GM13977 (cell line): Measurements from ENCODE around the gene COL6A3.

Source experiments
- DNase-seq: peaks from one replicate; pipeline ENCODE4 v3.0.0; 2012; ENCODE audit warnings: low spot score
- CTCF ChIP-seq: IDR thresholded peaks from 2 replicates; pipeline ENCODE4 v1.5.1; 2012; ENCODE audit warnings: mild to moderate bottlenecking, control low read depth; ENCODE audit not compliant: insufficient read depth; ENCODE audit errors: extremely low read depth, missing control alignments
- in situ Hi-C: fragments of 300-500 bp; cut with MboI; formaldehyde crosslinking; loops from one replicate; pipeline ENCODE4 v1.12.0; 2022; ENCODE audit warnings: low sequenced_read_pairs, low pct_unique_long_range_greater_than_20kb, mixed read lengths, inconsistent platforms; ENCODE audit not compliant: unreplicated experiment

The COL6A3 gene

GRCh38 chr2:237315170-237315828 lies 98.7 kb downstream of the COL6A3 start:
- in situ Hi-C loops: no loop called here

GRCh38 chr2:237314681-237315080 lies 99.3 kb downstream of the COL6A3 start:
- in situ Hi-C loops: no loop called here
- TF ChIP-seq CTCF: no peak
- DNase-seq: no peak

More at GRCh38 chr2:237315170-237315828, 98.7 kb downstream of the COL6A3 start:
- TF ChIP-seq CTCF: no peak
- no peak for DNase-seq

- in situ Hi-C loops: no loop called here
- TF ChIP-seq CTCF: no peak
- DNase-seq: no peak
Observed at GRCh38 chr2:237314198-237314597, 99.8 kb downstream of the COL6A3 start.

- no peak for TF ChIP-seq CTCF
- in situ Hi-C loops: no loop called here
- DNase-seq: no peak
Observed at GRCh38 chr2:237312021-237312755, 101.8 kb downstream of the COL6A3 start.

- DNase-seq: no peak
- in situ Hi-C loops: no loop called here
- no peak for TF ChIP-seq CTCF
Observed at GRCh38 chr2:237310515-237311114, 103.3 kb downstream of the COL6A3 start.

- DNase-seq: no peak
- TF ChIP-seq CTCF: no peak
- in situ Hi-C loops: no loop called here
Observed at GRCh38 chr2:237309416-237309815, 104.5 kb downstream of the COL6A3 start.
